K562 (cell line): ENCODE measurements around the gene EEF1AKMT4. TPM values are rescaled to one million over a fixed set of nuclear protein-coding genes. Genes with fewer than 3 reads are reported as not detected.

Experiments used
- BRD9 ChIP-seq: fragments of 450-650 bp; IDR thresholded peaks from 2 replicates; pipeline ENCODE4 v1.6.1; 2018; ENCODE audit warnings: low read depth; ENCODE audit not compliant: partially characterized antibody
- CCAR2 ChIP-seq: fragments of 200-400 bp; formaldehyde crosslinking; IDR thresholded peaks from 2 replicates; pipeline ENCODE4 v1.6.1; 2017; ENCODE audit warnings: mild to moderate bottlenecking, low read depth, low read length
- ETV5 ChIP-seq: sonication (generic); formaldehyde crosslinking; IDR thresholded peaks from 2 replicates; pipeline ENCODE4 v1.4.0; 2020; ENCODE audit warnings: low read depth, mild to moderate bottlenecking, missing genetic modification reagents
- GATAD2A ChIP-seq: fragments of 450-650 bp; IDR thresholded peaks from 2 replicates; pipeline ENCODE4 v1.6.1; 2017
- HDAC8 ChIP-seq: fragments of 450-650 bp; IDR thresholded peaks from 2 replicates; pipeline ENCODE4 v1.6.1; 2016; ENCODE audit warnings: mild to moderate bottlenecking, missing genetic modification characterization, moderate library complexity, missing compliant biosample characterization
- HEY1 ChIP-seq: fragments of 250-450 bp; sonication (Bioruptor Pico); IDR thresholded peaks from 2 replicates; pipeline ENCODE4 v1.5.0; 2020; ENCODE audit warnings: mild to moderate bottlenecking, moderate library complexity, borderline replicate concordance
- HMGXB4 ChIP-seq: sonication (generic); formaldehyde crosslinking; IDR thresholded peaks from 2 replicates; pipeline ENCODE4 v1.8.1; 2023; ENCODE audit warnings: mild to moderate bottlenecking, missing genetic modification reagents
- MAZ ChIP-seq, 2 experiments: fragments of 450-650 bp in 1 of 2; sonication (generic) in 1 of 2; formaldehyde crosslinking; IDR thresholded peaks in 1 of 2; conservative IDR thresholded peaks in 1 of 2; 2 replicates each; pipeline versions ENCODE4 v1.4.0 to v1.5.0; 2020; ENCODE audit warnings: mild to moderate bottlenecking in 1 of 2, missing genetic modification reagents in 1 of 2
- NCOR1 ChIP-seq: fragments of 450-650 bp; IDR thresholded peaks from 2 replicates; pipeline ENCODE4 v1.6.1; 2016; ENCODE audit warnings: mild to moderate bottlenecking, moderate library complexity
- PHB ChIP-seq: fragments of 250-450 bp; sonication (Bioruptor Pico); IDR thresholded peaks from 2 replicates; pipeline ENCODE4 v1.5.0; 2021
- PRMT5 ChIP-seq: sonication (generic); formaldehyde crosslinking; IDR thresholded peaks from 2 replicates; pipeline ENCODE4 v1.5.0; 2020; ENCODE audit warnings: missing genetic modification reagents
- SIN3A ChIP-seq, 2 experiments: fragments of 150-350 bp in 1 of 2; IDR thresholded peaks; 2 replicates each; pipeline ENCODE4 v1.6.1; 2011 to 2016; ENCODE audit warnings: borderline replicate concordance in 2 of 2, low read depth in 2 of 2, low read length in 2 of 2, mild to moderate bottlenecking in 2 of 2, moderate library complexity in 2 of 2; ENCODE audit not compliant: control insufficient read depth in 1 of 2
- ZBTB2 ChIP-seq: fragments of 450-650 bp; IDR thresholded peaks from 2 replicates; pipeline ENCODE4 v1.6.1; 2016; ENCODE audit warnings: antibody characterized with exemption
- ZBTB26 ChIP-seq: fragments of 450-650 bp; formaldehyde crosslinking; IDR thresholded peaks from 2 replicates; pipeline ENCODE4 v1.4.0; 2022; ENCODE audit warnings: missing genetic modification characterization
- ZBTB8A ChIP-seq: fragments of 450-650 bp; IDR thresholded peaks from 2 replicates; pipeline ENCODE4 v1.6.1; 2018; ENCODE audit warnings: mild to moderate bottlenecking, moderate library complexity; ENCODE audit not compliant: partially characterized antibody
- ZFP36 ChIP-seq: fragments of 150-350 bp; IDR thresholded peaks from 2 replicates; pipeline ENCODE4 v1.6.1; 2018; ENCODE audit warnings: low read length, low read depth; ENCODE audit not compliant: partially characterized antibody
- ZNF282 ChIP-seq: sonication (generic); formaldehyde crosslinking; IDR thresholded peaks from 2 replicates; pipeline ENCODE4 v1.8.1; 2023; ENCODE audit warnings: missing genetic modification reagents
- ZNF384 ChIP-seq: IDR thresholded peaks from 2 replicates; pipeline ENCODE4 v1.6.1; 2012; ENCODE audit warnings: low read depth, low read length, improper control_type of control experiment
- ZNF584 ChIP-seq: fragments of 200-800 bp; sonication (Bioruptor generic); IDR thresholded peaks from 2 replicates; pipeline ENCODE4 v1.6.1; 2016; ENCODE audit warnings: low read depth, mild to moderate bottlenecking, missing genetic modification characterization, missing compliant biosample characterization
- polyA plus RNA-seq, 8 experiments: library from polyadenylated mRNA; depleted of rRNA in 4 of 8; stranded (reverse) in 5 of 8; unstranded in 3 of 8; fragments of >200 nt; fragmentation: Nextera tagmentation in 2 of 8; fragmentation: Illumina TruSeq in 1 of 8; extraction: Ambion mirVana in 2 of 8; extraction: Trizol in 1 of 8; gene quantifications; 2 replicates each; pipeline versions ENCODE4 v1.2.1 to v1.2.3, GENCODE V29; 2011 to 2014; ENCODE audit warnings: inconsistent platforms in 1 of 8, missing spikeins in 1 of 8
- total RNA-seq, 7 experiments: library from RNA; depleted of rRNA in 6 of 7; stranded (reverse); fragments of >200 nt in 6 of 7; fragmentation: Illumina TruSeq in 2 of 7; extraction: Trizol in 2 of 7; gene quantifications; 2 replicates each; pipeline versions ENCODE4 v1.2.1 to v1.2.3, GENCODE V29; 2011 to 2021; ENCODE audit warnings: low replicate concordance in 1 of 7
- TF ChIP-seq, protein P1 (sequence below): fragments of 450-650 bp; formaldehyde crosslinking; IDR thresholded peaks from 2 replicates; pipeline ENCODE4 v1.4.0; 2020; ENCODE audit warnings: mild to moderate bottlenecking, moderate library complexity
- TF ChIP-seq, protein P2 (sequence below): sonication (generic); formaldehyde crosslinking; IDR thresholded peaks from 2 replicates; pipeline ENCODE4 v1.8.1; 2022; ENCODE audit warnings: missing genetic modification reagents

The EEF1AKMT4 gene
- total and polyA plus RNA-seq, 9 of the 15 experiments (the other 6 are each of a cell fraction or from before 2014, with no cell fraction given): 10.3 to 49.4 (median 18.9) TPM

- TF ChIP-seq ZNF384 (peak; percentile 28; the same call in 1 of the 2 replicates), SIN3A (IDR thresholded peaks at IDR 0.05; ENCODE audit: borderline replicate concordance in 2 of 2, control insufficient read depth in 1 of 2, low read depth in 2 of 2, low read length in 2 of 2) (peak in 1 of 2 experiments; percentile 56; a peak in 1 of 4 replicates), HEY1 (no peak), GATAD2A (no peak), ZBTB26 (no peak), ZBTB2 (0 out of 2 replicates have a peak, but pooled peaks have one; percentile 14), BRD9 (peak; percentile 19), ZNF282 (CRISPR knock-in tag) (no peak), ETV5 (CRISPR knock-in tag) (no peak), ZFP36 (peak; percentile 43), HDAC8 (tag) (no peak), PRMT5 (CRISPR knock-in tag) (no peak), HMGXB4 (no peak), CCAR2 (no peak), ZBTB8A (no peak), ZNF584 (CRISPR knock-in tag) (no peak), NCOR1 (no peak), MAZ (CRISPR knock-in tag; conservative IDR thresholded peaks at IDR 0.05 in 1 of 2, IDR thresholded peaks at IDR 0.05 in 1 of 2) (peak in 1 of 2 experiments; percentile 74; a peak in 3 of 4 replicates), PHB (CRISPR knock-in tag) (no peak)
- TF ChIP-seq, protein P1, sequence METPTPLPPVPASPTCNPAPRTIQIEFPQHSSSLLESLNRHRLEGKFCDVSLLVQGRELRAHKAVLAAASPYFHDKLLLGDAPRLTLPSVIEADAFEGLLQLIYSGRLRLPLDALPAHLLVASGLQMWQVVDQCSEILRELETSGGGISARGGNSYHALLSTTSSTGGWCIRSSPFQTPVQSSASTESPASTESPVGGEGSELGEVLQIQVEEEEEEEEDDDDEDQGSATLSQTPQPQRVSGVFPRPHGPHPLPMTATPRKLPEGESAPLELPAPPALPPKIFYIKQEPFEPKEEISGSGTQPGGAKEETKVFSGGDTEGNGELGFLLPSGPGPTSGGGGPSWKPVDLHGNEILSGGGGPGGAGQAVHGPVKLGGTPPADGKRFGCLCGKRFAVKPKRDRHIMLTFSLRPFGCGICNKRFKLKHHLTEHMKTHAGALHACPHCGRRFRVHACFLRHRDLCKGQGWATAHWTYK (CRISPR knock-in tag): no peak
- TF ChIP-seq, protein P2, sequence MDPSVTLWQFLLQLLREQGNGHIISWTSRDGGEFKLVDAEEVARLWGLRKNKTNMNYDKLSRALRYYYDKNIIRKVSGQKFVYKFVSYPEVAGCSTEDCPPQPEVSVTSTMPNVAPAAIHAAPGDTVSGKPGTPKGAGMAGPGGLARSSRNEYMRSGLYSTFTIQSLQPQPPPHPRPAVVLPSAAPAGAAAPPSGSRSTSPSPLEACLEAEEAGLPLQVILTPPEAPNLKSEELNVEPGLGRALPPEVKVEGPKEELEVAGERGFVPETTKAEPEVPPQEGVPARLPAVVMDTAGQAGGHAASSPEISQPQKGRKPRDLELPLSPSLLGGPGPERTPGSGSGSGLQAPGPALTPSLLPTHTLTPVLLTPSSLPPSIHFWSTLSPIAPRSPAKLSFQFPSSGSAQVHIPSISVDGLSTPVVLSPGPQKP (CRISPR knock-in tag): no peak
Measured at GRCh38 chr3:184250167-184250828, 826 bp downstream of the EEF1AKMT4 start (continued).
